ENCODE measurements around the gene HEYL. TPM values are rescaled to one million over a fixed set of nuclear protein-coding genes. Genes with fewer than 3 reads are reported as not detected.

The HEYL gene
- total RNA-seq, 1 donor from 2014 or later, result 4.9 TPM

DNA sequence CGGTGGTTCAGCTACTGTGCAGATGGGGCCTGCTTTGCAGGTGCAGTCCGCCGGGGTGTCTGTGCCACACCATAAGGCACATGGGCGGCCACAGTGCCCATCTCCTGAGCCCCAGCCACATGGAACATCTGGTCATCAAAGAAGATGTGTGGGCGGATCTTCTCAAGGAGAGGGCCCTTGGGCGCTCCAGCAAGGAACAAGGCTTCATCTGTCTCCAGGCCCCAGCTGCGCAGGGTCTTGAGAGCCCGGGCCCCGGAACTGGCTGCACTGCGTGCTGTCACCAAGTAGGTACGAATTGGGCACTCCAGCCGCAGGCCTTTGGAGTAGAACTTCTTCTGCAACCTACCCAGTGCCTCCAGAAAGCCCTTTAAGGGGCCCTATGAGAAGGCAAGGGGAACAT is 19.7 kb upstream of the HEYL start:
- Mint-ChIP-seq H3K27me3 (ENCODE audit: low read depth) (peaks cover 10% of the 10 kb centered on the region), H3K36me3 (ENCODE audit: low read depth) (no peaks in the 10 kb centered on the region), H3K4me1 (peaks cover 11% of the 10 kb centered on the region), H3K4me3 (no peak overlapping the region), H3K9me3 (no peaks in the 10 kb centered on the region), H3K27ac (ENCODE audit: unreplicated experiment) (no peak overlapping the region)
- TF ChIP-seq, protein P1, sequence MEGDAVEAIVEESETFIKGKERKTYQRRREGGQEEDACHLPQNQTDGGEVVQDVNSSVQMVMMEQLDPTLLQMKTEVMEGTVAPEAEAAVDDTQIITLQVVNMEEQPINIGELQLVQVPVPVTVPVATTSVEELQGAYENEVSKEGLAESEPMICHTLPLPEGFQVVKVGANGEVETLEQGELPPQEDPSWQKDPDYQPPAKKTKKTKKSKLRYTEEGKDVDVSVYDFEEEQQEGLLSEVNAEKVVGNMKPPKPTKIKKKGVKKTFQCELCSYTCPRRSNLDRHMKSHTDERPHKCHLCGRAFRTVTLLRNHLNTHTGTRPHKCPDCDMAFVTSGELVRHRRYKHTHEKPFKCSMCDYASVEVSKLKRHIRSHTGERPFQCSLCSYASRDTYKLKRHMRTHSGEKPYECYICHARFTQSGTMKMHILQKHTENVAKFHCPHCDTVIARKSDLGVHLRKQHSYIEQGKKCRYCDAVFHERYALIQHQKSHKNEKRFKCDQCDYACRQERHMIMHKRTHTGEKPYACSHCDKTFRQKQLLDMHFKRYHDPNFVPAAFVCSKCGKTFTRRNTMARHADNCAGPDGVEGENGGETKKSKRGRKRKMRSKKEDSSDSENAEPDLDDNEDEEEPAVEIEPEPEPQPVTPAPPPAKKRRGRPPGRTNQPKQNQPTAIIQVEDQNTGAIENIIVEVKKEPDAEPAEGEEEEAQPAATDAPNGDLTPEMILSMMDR (conservative IDR thresholded peaks at IDR 0.05), result no peak
- no peak for DNase-seq (ENCODE audit: low read depth, low spot score)

DNA sequence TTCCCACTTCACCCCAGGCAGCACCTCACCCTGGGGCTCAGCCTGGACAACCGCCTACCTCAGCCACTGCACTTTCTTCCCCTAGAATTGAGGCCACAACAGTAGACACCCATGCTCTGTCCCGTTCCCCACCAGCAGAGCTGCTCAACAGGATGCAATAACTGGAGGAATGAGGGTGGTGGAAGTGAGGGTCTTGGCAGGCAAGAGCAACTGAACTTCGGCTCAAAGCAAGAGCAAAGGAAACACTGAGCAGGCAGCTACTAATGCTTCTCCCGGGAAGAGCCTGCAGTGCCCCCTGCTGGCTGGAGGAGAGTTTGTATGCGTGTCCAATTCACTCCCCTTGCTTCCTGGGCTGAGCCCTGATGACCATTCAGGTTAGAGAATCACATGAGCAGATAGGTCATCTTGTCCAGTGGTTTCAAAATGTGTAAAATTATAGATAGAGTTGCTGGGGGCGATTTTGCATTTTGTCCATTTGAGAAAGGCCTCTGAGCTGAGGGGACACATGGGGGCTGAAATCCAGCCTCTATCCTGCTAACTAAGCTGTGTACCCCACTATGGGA is 18.6 kb upstream of the HEYL start:
- no peaks in the 10 kb centered on the region for H3K36me3 Mint-ChIP-seq (ENCODE audit: low read depth)
- H3K27ac Mint-ChIP-seq (ENCODE audit: unreplicated experiment), result peak overlapping the region; percentile 32
- TF ChIP-seq, protein P1 (conservative IDR thresholded peaks at IDR 0.05), result peak; percentile 82
- peaks cover 15% of the 10 kb centered on the region for H3K27me3 Mint-ChIP-seq (ENCODE audit: low read depth)
- peaks cover 11% of the 10 kb centered on the region for H3K4me1 Mint-ChIP-seq
- peak; percentile 72 for DNase-seq (ENCODE audit: low read depth, low spot score)
- H3K9me3 Mint-ChIP-seq, result no peaks in the 10 kb centered on the region
- no peak overlapping the region for H3K4me3 Mint-ChIP-seq

GRCh38 chr1:39657402-39657801 is 18.0 kb upstream of the HEYL start:
- H3K27ac Mint-ChIP-seq (ENCODE audit: unreplicated experiment), result peak overlapping the region; percentile 9

DNA sequence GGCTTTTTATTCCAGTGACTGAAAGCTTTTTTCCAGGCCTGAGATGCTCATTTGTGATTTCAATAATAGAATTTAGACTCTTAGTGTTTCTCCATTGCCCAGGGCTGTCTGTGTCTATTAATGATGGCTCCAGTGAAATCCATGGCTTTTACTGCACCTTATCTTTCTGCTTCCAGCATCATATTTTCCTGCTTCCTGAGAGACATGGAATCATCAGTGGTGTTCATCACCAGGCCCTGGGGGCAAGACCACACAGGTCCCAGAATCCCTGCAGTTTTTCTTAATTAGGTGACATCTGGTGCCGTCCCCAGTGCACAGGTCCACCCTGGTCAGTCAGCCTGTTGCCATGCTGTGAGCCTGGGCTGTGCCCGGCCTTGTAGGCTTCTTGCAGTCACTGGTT is 16.9 kb upstream of the HEYL start:
- TF ChIP-seq, protein P1 (conservative IDR thresholded peaks at IDR 0.05), result no peak
- Mint-ChIP-seq H3K27me3 (ENCODE audit: low read depth) (peaks cover 15% of the 10 kb centered on the region), H3K4me1 (peaks cover 11% of the 10 kb centered on the region), H3K27ac (ENCODE audit: unreplicated experiment) (no peak overlapping the region), H3K9me3 (no peaks in the 10 kb centered on the region), H3K36me3 (ENCODE audit: low read depth) (no peaks in the 10 kb centered on the region), H3K4me3 (no peak overlapping the region)
- DNase-seq (ENCODE audit: low read depth, low spot score), result no peak

More at GRCh38 chr1:39657402-39657801, 18.0 kb upstream of the HEYL start:
- H3K4me1 Mint-ChIP-seq, result peaks cover 11% of the 10 kb centered on the region
- peaks cover 15% of the 10 kb centered on the region for H3K27me3 Mint-ChIP-seq (ENCODE audit: low read depth)
- DNase-seq (ENCODE audit: low read depth, low spot score), result no peak
- H3K9me3 Mint-ChIP-seq, result no peaks in the 10 kb centered on the region
- no peak overlapping the region for H3K4me3 Mint-ChIP-seq
- TF ChIP-seq, protein P1 (conservative IDR thresholded peaks at IDR 0.05), result no peak
- no peaks in the 10 kb centered on the region for H3K36me3 Mint-ChIP-seq (ENCODE audit: low read depth)

- DNase-seq (ENCODE audit: low read depth, low spot score), result no peak
- no peaks in the 10 kb centered on the region for H3K36me3 Mint-ChIP-seq (ENCODE audit: low read depth)
- H3K27ac Mint-ChIP-seq (ENCODE audit: unreplicated experiment), result no peak overlapping the region
- no peaks in the 10 kb centered on the region for H3K9me3 Mint-ChIP-seq
- H3K4me3 Mint-ChIP-seq, result no peak overlapping the region
- peaks cover 11% of the 10 kb centered on the region for H3K4me1 Mint-ChIP-seq
- H3K27me3 Mint-ChIP-seq (ENCODE audit: low read depth), result peaks cover 12% of the 10 kb centered on the region
- TF ChIP-seq, protein P1 (conservative IDR thresholded peaks at IDR 0.05), result no peak
Observed at GRCh38 chr1:39655578-39656268, 16.3 kb upstream of the HEYL start.

Measured in neural crest cell (in vitro differentiated cells).